Thoracic aorta (tissue), 2 donors: ENCODE results near the gene AFG1L. TPM values are rescaled to one million over a fixed set of nuclear protein-coding genes. Genes with fewer than 3 reads are reported as not detected.

Experiments used
- ATAC-seq: fragments of 150-250 bp; one replicate; pipeline ENCODE4 v1.8.0; 2017; ENCODE audit warnings: low read depth; ENCODE audit not compliant: insufficient number of reproducible peaks, low FRiP score
- DNase-seq: peaks from one replicate; pipeline ENCODE4 v3.0.0-alpha.2; 2020; ENCODE audit warnings: low spot score
- H3K27ac ChIP-seq, 2 donors: fragments of 200-600 bp; sonication (generic); 1 replicate in 1 of 2; 2 replicates in 1 of 2; pipeline ENCODE4 v1.5.1; 2016; ENCODE audit warnings: mild to moderate bottlenecking in 2 of 2, moderate library complexity in 2 of 2
- H3K27me3 ChIP-seq: fragments of 200-600 bp; sonication (generic); replicated peaks from 2 replicates; pipeline ENCODE4 v1.6.0; 2016; ENCODE audit warnings: mild to moderate bottlenecking; ENCODE audit not compliant: insufficient read depth
- H3K36me3 ChIP-seq: fragments of 200-600 bp; sonication (generic); one replicate; pipeline ENCODE4 v1.5.1; 2016
- H3K4me1 ChIP-seq, 2 donors: fragments of 200-600 bp; sonication (generic); 1 replicate in 1 of 2; 2 replicates in 1 of 2; pipeline versions ENCODE4 v1.5.1 to v1.6.0; 2016; ENCODE audit warnings: low read depth in 2 of 2, mild to moderate bottlenecking in 1 of 2; ENCODE audit not compliant: control insufficient read depth in 1 of 2
- H3K4me3 ChIP-seq: fragments of 200-600 bp; sonication (generic); 2 replicates; pipeline ENCODE4 v1.5.1; 2016; ENCODE audit warnings: mild to moderate bottlenecking
- H3K9me3 ChIP-seq: fragments of 200-600 bp; sonication (generic); 2 replicates; pipeline ENCODE4 v1.5.1; 2016
- CTCF ChIP-seq: fragments of 200-600 bp; sonication (generic); IDR thresholded peaks from one replicate; pipeline ENCODE4 v1.5.1; 2019; ENCODE audit warnings: antibody characterized with exemption
- total RNA-seq, 2 donors: library from RNA; depleted of rRNA; stranded (reverse); fragments of >200 nt; gene quantifications; one replicate each; pipeline versions ENCODE4 v1.1.0 to v1.2.3, GENCODE V29; 2016

Gene AFG1L
- total RNA-seq, 2 donors from 2014 or later, result 1.7 to 21.7 TPM

GRCh38 chr6:108419934-108420609 is 125.2 kb downstream of the AFG1L start:
- no peaks in the 10 kb centered on the region for H3K9me3 ChIP-seq
- no peaks in the 10 kb centered on the region for H3K36me3 ChIP-seq
- no peaks in the 10 kb centered on the region for H3K27me3 ChIP-seq
- H3K4me3 ChIP-seq, result no peak overlapping the region
- ATAC-seq (no peak), DNase-seq (no peak)
- no peaks in the 10 kb centered on the region for H3K4me1 ChIP-seq
- no peak overlapping the region for H3K27ac ChIP-seq
- TF ChIP-seq CTCF, result no peak

GRCh38 chr6:108421366-108421765 is 126.5 kb downstream of the AFG1L start:
- no peak overlapping the region for H3K27ac ChIP-seq
- no peak overlapping the region for H3K4me3 ChIP-seq
- no peaks in the 10 kb centered on the region for H3K36me3 ChIP-seq
- H3K27me3 ChIP-seq, result no peaks in the 10 kb centered on the region
- ATAC-seq (no peak), DNase-seq (no peak)
- TF ChIP-seq CTCF, result no peak
- no peaks in the 10 kb centered on the region for H3K4me1 ChIP-seq
- no peaks in the 10 kb centered on the region for H3K9me3 ChIP-seq

- TF ChIP-seq CTCF, result no peak
- ATAC-seq, result no peak
- H3K4me3 ChIP-seq, result no peak overlapping the region
Observed at GRCh38 chr6:108423982-108424705, 129.3 kb downstream of the AFG1L start.

GRCh38 chr6:108425428-108425827 is 130.6 kb downstream of the AFG1L start:
- Histone ChIP-seq H3K9me3 (no peaks in the 10 kb centered on the region), H3K36me3 (no peaks in the 10 kb centered on the region), H3K27me3 (no peaks in the 10 kb centered on the region), H3K4me1 (no peaks in the 10 kb centered on the region), H3K27ac (no peak overlapping the region), H3K4me3 (no peak overlapping the region)
- TF ChIP-seq CTCF, result no peak
- no peak for DNase-seq
- ATAC-seq, result no peak

More at GRCh38 chr6:108423982-108424705, 129.3 kb downstream of the AFG1L start:
- H3K36me3 ChIP-seq, result no peaks in the 10 kb centered on the region
- H3K9me3 ChIP-seq, result no peaks in the 10 kb centered on the region
- no peaks in the 10 kb centered on the region for H3K4me1 ChIP-seq
- no peak overlapping the region for H3K27ac ChIP-seq
- no peaks in the 10 kb centered on the region for H3K27me3 ChIP-seq
- DNase-seq, result no peak

- Histone ChIP-seq H3K4me1 (no peaks in the 10 kb centered on the region), H3K9me3 (no peaks in the 10 kb centered on the region), H3K27ac (no peak overlapping the region), H3K4me3 (no peak overlapping the region), H3K27me3 (no peaks in the 10 kb centered on the region), H3K36me3 (no peaks in the 10 kb centered on the region)
- no peak for DNase-seq
- TF ChIP-seq CTCF, result no peak
- ATAC-seq, result no peak
Observed at GRCh38 chr6:108432143-108432542, 137.3 kb downstream of the AFG1L start.
